LHCN-M2 (cell line): ENCODE results near the gene KRTAP6-2. TPM values are rescaled to one million over a fixed set of nuclear protein-coding genes. Genes with fewer than 3 reads are reported as not detected.

ENCODE experiments used
- DNase-seq: peaks from one replicate; pipeline ENCODE4 v3.0.0-alpha.2; 2012; ENCODE audit warnings: low read depth
- polyA plus RNA-seq: library from polyadenylated mRNA; unstranded; fragments of >200 nt; gene quantifications from one replicate; pipeline ENCODE4 v1.2.1, GENCODE V29; 2012; ENCODE audit warnings: missing spikeins
- total RNA-seq: library from RNA; depleted of rRNA; stranded (reverse); fragments of >200 nt; gene quantifications from 2 replicates; pipeline ENCODE4 v1.2.3, GENCODE V29; 2014; rRNA removed

Gene KRTAP6-2
- not detected in 2 replicates for total RNA-seq
- not detected for polyA plus RNA-seq

- DNase-seq: no peak
These were observed at the start of gene KRTAP6-2 for GRCh38 chr21:30598802-30599201. Gene KRTAP6-2 (minus strand): TSS chr21:30598902. CDS start chr21:30598874, 28 bp downstream.

- no peak for DNase-seq
These were observed 48.3 kb upstream of the KRTAP6-2 start for GRCh38 chr21:30646904-30647414.

GRCh38 chr21:30642564-30642963, 43.9 kb upstream of the KRTAP6-2 start, which contains the start of gene KRTAP20-3:
Gene KRTAP20-3 (plus strand): TSS chr21:30642864.
- DNase-seq: no peak

GRCh38 chr21:30638686-30639085, 40.0 kb upstream of the KRTAP6-2 start:
- DNase-seq: no peak

- DNase-seq: no peak
These were observed 36.2 kb upstream of the KRTAP6-2 start, which contains the start of gene KRTAP20-2 for GRCh38 chr21:30634906-30635305. Gene KRTAP20-2 (plus strand): TSS chr21:30635206. CDS start chr21:30635264, 58 bp downstream.

GRCh38 chr21:30629200-30629599, 30.5 kb upstream of the KRTAP6-2 start:
- no peak for DNase-seq

GRCh38 chr21:30628109-30628508, 29.4 kb upstream of the KRTAP6-2 start:
- DNase-seq: no peak

GRCh38 chr21:30625449-30626165, 26.9 kb upstream of the KRTAP6-2 start:
- DNase-seq: no peak

GRCh38 chr21:30623362-30623761, 24.7 kb upstream of the KRTAP6-2 start:
- DNase-seq: no peak

GRCh38 chr21:30620522-30620921, 21.8 kb upstream of the KRTAP6-2 start, which contains the start of gene KRTAP20-4:
Gene KRTAP20-4 (plus strand): TSS chr21:30620627.
- no peak for DNase-seq

GRCh38 chr21:30620080-30620479, 21.4 kb upstream of the KRTAP6-2 start:
- DNase-seq: no peak

- no peak for DNase-seq
These were observed 17.4 kb upstream of the KRTAP6-2 start, which contains the start of gene KRTAP20-1 for GRCh38 chr21:30616125-30616524. Gene KRTAP20-1 (plus strand): TSS chr21:30616425. CDS start chr21:30616455, 30 bp downstream.

- DNase-seq: no peak
These were observed 16.5 kb upstream of the KRTAP6-2 start for GRCh38 chr21:30615199-30615598.

GRCh38 chr21:30613836-30614235, 15.1 kb upstream of the KRTAP6-2 start, which contains the start of gene KRTAP6-1:
Gene KRTAP6-1 (minus strand): TSS chr21:30613930. CDS start chr21:30613904, 26 bp downstream.
- no peak for DNase-seq

- DNase-seq: no peak
These were observed 13.4 kb upstream of the KRTAP6-2 start for GRCh38 chr21:30612132-30612531.

GRCh38 chr21:30605968-30606367, 7.3 kb upstream of the KRTAP6-2 start:
- DNase-seq: no peak

GRCh38 chr21:30600787-30601186, 2.1 kb upstream of the KRTAP6-2 start, which contains the start of gene KRTAP22-1:
Gene KRTAP22-1 (plus strand): TSS chr21:30601087.
- no peak for DNase-seq

- no peak for DNase-seq
These were observed 6.6 kb downstream of the KRTAP6-2 start, which contains the start of gene KRTAP6-3 for GRCh38 chr21:30592140-30592539. Gene KRTAP6-3 (plus strand): TSS chr21:30592440. CDS start chr21:30592446, 6 bp downstream.

- DNase-seq: no peak
These were observed 8.4 kb downstream of the KRTAP6-2 start, which contains the start of gene KRTAP22-2 for GRCh38 chr21:30590297-30590696. Gene KRTAP22-2 (minus strand): TSS chr21:30590397.

- no peak for DNase-seq
These were observed 15.8 kb downstream of the KRTAP6-2 start for GRCh38 chr21:30582870-30583269.

- no peak for DNase-seq
These were observed 18.6 kb downstream of the KRTAP6-2 start for GRCh38 chr21:30580132-30580531.

- DNase-seq: no peak
These were observed 19.4 kb downstream of the KRTAP6-2 start for GRCh38 chr21:30579346-30579745.
